UCSD-AML1 (cell line): ENCODE measurements around the gene RNF150.
"Not testable (repeated sequence)": the region's sequence is repeated elsewhere in the genome, so short reads cannot be mapped to it uniquely, and the experiment has no call there.

Experiments used
- DNase-seq: peaks from one replicate; lab custom pipeline; 2025; ENCODE audit not compliant: unreplicated experiment; lab: John Stamatoyannopoulos, UW

RNF150 gene

GRCh38 chr4:141078871-141079270, 54.4 kb downstream of the RNF150 start:
- DNase-seq, result no peak

- no peak for DNase-seq
Measured at GRCh38 chr4:141077611-141078225, 55.6 kb downstream of the RNF150 start.

- no peak for DNase-seq
Measured at GRCh38 chr4:141075553-141075952, 57.7 kb downstream of the RNF150 start.

- DNase-seq, result no peak
Measured at GRCh38 chr4:141074098-141074878, 59.0 kb downstream of the RNF150 start.

- no peak for DNase-seq
Measured at GRCh38 chr4:141066690-141067089, 66.6 kb downstream of the RNF150 start.

GRCh38 chr4:141065872-141066271, 67.4 kb downstream of the RNF150 start:
- no peak for DNase-seq

GRCh38 chr4:141062651-141063050, 70.6 kb downstream of the RNF150 start:
- DNase-seq, result no peak

- DNase-seq, result no peak
Measured at GRCh38 chr4:141058591-141059512, 74.4 kb downstream of the RNF150 start.

GRCh38 chr4:141057582-141057981, 75.7 kb downstream of the RNF150 start:
- no peak for DNase-seq

- DNase-seq, result no peak
Measured at GRCh38 chr4:141056473-141056872, 76.8 kb downstream of the RNF150 start.

GRCh38 chr4:141054446-141054845, 78.8 kb downstream of the RNF150 start:
- no peak for DNase-seq

GRCh38 chr4:141050999-141051398, 82.3 kb downstream of the RNF150 start:
- DNase-seq, result not testable (repeated sequence)

GRCh38 chr4:141047228-141047884, 85.9 kb downstream of the RNF150 start:
- no peak for DNase-seq

- no peak for DNase-seq
Measured at GRCh38 chr4:141046255-141046654, 87.0 kb downstream of the RNF150 start.

GRCh38 chr4:141045848-141046247, 87.4 kb downstream of the RNF150 start:
- DNase-seq, result no peak

- no peak for DNase-seq
Measured at GRCh38 chr4:141041021-141041476, 92.2 kb downstream of the RNF150 start.

GRCh38 chr4:141039156-141039555, 94.1 kb downstream of the RNF150 start:
- no peak for DNase-seq

- DNase-seq, result no peak
Measured at GRCh38 chr4:141038428-141038827, 94.8 kb downstream of the RNF150 start.

- DNase-seq, result no peak
Measured at GRCh38 chr4:141037446-141037845, 95.8 kb downstream of the RNF150 start.

- no peak for DNase-seq
Measured at GRCh38 chr4:141036786-141037185, 96.5 kb downstream of the RNF150 start.

- DNase-seq, result no peak
Measured at GRCh38 chr4:141035920-141036319, 97.3 kb downstream of the RNF150 start.
